ENCODE measurements around the gene NINJ2.

GRCh38 chr12:546920-547845 is 116.1 kb downstream of the NINJ2 start:
- TF ChIP-seq EZH2 (IDR thresholded peaks at IDR 0.05; ENCODE audit: insufficient read depth, poor library complexity, severe bottlenecking) (no peak), EZH2phosphoT487 (IDR thresholded peaks at IDR 0.05; ENCODE audit: insufficient read depth, low read depth) (no peak)

Data from GM23248 (cell line).